K562 (cell line): ENCODE measurements around the gene PLEKHM3. TPM values are rescaled to one million over a fixed set of nuclear protein-coding genes. Genes with fewer than 3 reads are reported as not detected.

Source experiments
- ATAC-seq: fragments of 200-7000 bp; cut with Tn5 transposase; 3 replicates; pipeline ENCODE4 v1.9.1; 2020; ENCODE audit warnings: moderate library complexity
- Bru-seq: library from RNA; stranded (reverse); fragments of 400-500 nt; gene quantifications from one replicate; lab custom pipeline; 2021; lab: Mats Ljungman, UMichigan
- BruChase-seq, 2 experiments: library from RNA; stranded (reverse); fragments of 400-500 nt; gene quantifications; one replicate each; lab custom pipeline; 2021; lab: Mats Ljungman, UMichigan
- BruUV-seq: library from RNA; stranded (reverse); fragments of 400-500 nt; replicated peaks from 2 replicates; lab custom pipeline; 2021; lab: Mats Ljungman, UMichigan
- CTCF ChIA-PET: fragments of 300-600 bp; formaldehyde crosslinking; extraction: SDS; loops from one replicate; lab custom pipeline; 2021; ENCODE audit warnings: low intra/inter-chr PET ratio; lab: Yijun Ruan, JAX
- POLR2A ChIA-PET: fragments of 300-600, 350-650 bp; sonication (Branson Sonifier 250); formaldehyde crosslinking; extraction: SDS; loops from one replicate; lab custom pipeline; 2021; ENCODE audit warnings: antibody characterized with exemption, inconsistent platforms; lab: Yijun Ruan, JAX
- DNase-seq, 4 experiments: peaks; one replicate each; pipeline versions ENCODE4 v3.0.0 to v3.0.0-alpha.2; 2011 to 2018; ENCODE audit warnings: low spot score in 3 of 4, mixed read lengths in 3 of 4; ENCODE audit errors: extremely low read depth in 1 of 4
- FAIRE-seq: peaks from 2 replicates; lab custom pipeline; 2011; peaks lifted over from hg19 to GRCh38; lab: Jason Lieb, UNC
- H2AFZ ChIP-seq: 2 replicates; pipeline ENCODE4 v1.6.0; 2011; ENCODE audit warnings: low read depth, low read length, control low read depth, inconsistent platforms
- H3K27ac ChIP-seq: fragments of 200-600 bp; 3 replicates; pipeline ENCODE4 v1.8.0; 2011; ENCODE audit warnings: low read depth, mild to moderate bottlenecking, control low read depth, inconsistent platforms, low read length, moderate library complexity, mixed read lengths; ENCODE audit errors: extremely low read depth
- H3K27me3 ChIP-seq, 2 experiments: fragments of 300-600 bp in 1 of 2; 2 replicates in 1 of 2; 3 replicates in 1 of 2; pipeline versions ENCODE4 v1.6.0 to v1.8.0; 2011; ENCODE audit warnings: inconsistent platforms in 2 of 2, low read length in 2 of 2, mild to moderate bottlenecking in 1 of 2, mixed read lengths in 1 of 2, moderate library complexity in 1 of 2; ENCODE audit not compliant: control insufficient read depth in 2 of 2, insufficient read depth in 2 of 2
- H3K36me3 ChIP-seq: fragments of 300-600 bp; 3 replicates; pipeline ENCODE4 v1.8.0; 2011; ENCODE audit warnings: mild to moderate bottlenecking, low read length, inconsistent platforms; ENCODE audit not compliant: control insufficient read depth, insufficient read depth
- H3K4me1 ChIP-seq, 2 experiments: fragments of 200-600 bp in 1 of 2; replicated peaks in 1 of 2; 2 replicates in 1 of 2; 3 replicates in 1 of 2; pipeline versions ENCODE4 v1.5.1 to v1.8.0; 2011; ENCODE audit warnings: inconsistent platforms in 2 of 2, low read length in 2 of 2, mild to moderate bottlenecking in 1 of 2, mixed read lengths in 1 of 2, moderate library complexity in 1 of 2; ENCODE audit not compliant: control insufficient read depth in 2 of 2, insufficient read depth in 2 of 2
- H3K4me2 ChIP-seq: 2 replicates; pipeline ENCODE4 v1.6.1; 2011; ENCODE audit warnings: low read length, control low read depth, inconsistent platforms, mixed read lengths; ENCODE audit not compliant: insufficient read depth
- H3K4me3 ChIP-seq: fragments of 200-600 bp; sonication (generic), shearing (Covaris generic); 2 replicates; pipeline ENCODE4 v1.5.1; 2016; ENCODE audit warnings: control low read depth, inconsistent platforms
- H3K79me2 ChIP-seq: fragments of 200-600 bp; 3 replicates; pipeline ENCODE4 v1.8.0; 2011; ENCODE audit warnings: low read length, inconsistent platforms; ENCODE audit not compliant: control insufficient read depth, insufficient read depth
- H3K9ac ChIP-seq, 2 experiments: 2 replicates each; pipeline versions ENCODE4 v1.6.0 to v1.6.1; 2011; ENCODE audit warnings: low read depth in 2 of 2, low read length in 2 of 2, control low read depth in 1 of 2, inconsistent platforms in 1 of 2, mild to moderate bottlenecking in 1 of 2, mixed read lengths in 1 of 2; ENCODE audit not compliant: insufficient read depth in 1 of 2
- H3K9me1 ChIP-seq: one replicate; pipeline ENCODE4 v1.6.0; 2011; ENCODE audit warnings: inconsistent platforms, mild to moderate bottlenecking, low read length, moderate library complexity; ENCODE audit not compliant: control insufficient read depth, insufficient read depth
- H3K9me3 ChIP-seq: replicated peaks from 2 replicates; pipeline ENCODE4 v1.5.1; 2011; ENCODE audit warnings: low read depth, low read length, inconsistent platforms; ENCODE audit not compliant: control insufficient read depth, insufficient read depth
- H4K20me1 ChIP-seq: replicated peaks from 2 replicates; pipeline ENCODE4 v1.6.1; 2011; ENCODE audit warnings: low read length, inconsistent platforms, mixed read lengths; ENCODE audit not compliant: control insufficient read depth, insufficient read depth
- BCL6 ChIP-seq: fragments of 250-450 bp; sonication (Bioruptor Pico); IDR thresholded peaks from 2 replicates; pipeline ENCODE4 v1.4.0; 2020
- BCLAF1 ChIP-seq, 2 experiments: fragments of 450-650 bp in 1 of 2; IDR thresholded peaks; 2 replicates each; pipeline ENCODE4 v1.6.1; 2011 to 2017; ENCODE audit warnings: low read depth in 2 of 2, antibody characterized with exemption in 1 of 2, borderline replicate concordance in 1 of 2, low read length in 1 of 2, mild to moderate bottlenecking in 1 of 2, mixed read lengths in 1 of 2; ENCODE audit not compliant: control insufficient read depth in 1 of 2
- E2F6 ChIP-seq, 2 experiments: IDR thresholded peaks; 2 replicates each; pipeline ENCODE4 v1.6.1; 2011; ENCODE audit warnings: borderline replicate concordance in 1 of 2, control low read depth in 1 of 2, low read depth in 1 of 2, low read length in 1 of 2, mild to moderate bottlenecking in 1 of 2, mixed read lengths in 1 of 2, moderate library complexity in 1 of 2; ENCODE audit not compliant: insufficient read depth in 1 of 2, insufficient read length in 1 of 2, poor library complexity in 1 of 2, severe bottlenecking in 1 of 2; ENCODE audit errors: extremely low read depth in 1 of 2
- ETV6 ChIP-seq, 3 experiments: fragments of 150-350 bp in 1 of 3; sonication (generic) in 1 of 3; formaldehyde crosslinking in 1 of 3; IDR thresholded peaks; 2 replicates each; pipeline versions ENCODE4 v1.6.1 to v1.8.0; 2014 to 2022; ENCODE audit warnings: borderline replicate concordance in 2 of 3, low read depth in 2 of 3, antibody characterized with exemption in 1 of 3, low read length in 1 of 3, mild to moderate bottlenecking in 1 of 3, missing genetic modification reagents in 1 of 3
- FOXJ3 ChIP-seq: sonication (generic); formaldehyde crosslinking; IDR thresholded peaks from 2 replicates; pipeline ENCODE4 v1.4.0; 2020; ENCODE audit warnings: mild to moderate bottlenecking, missing genetic modification reagents
- HDAC2 ChIP-seq: fragments of 450-650 bp; IDR thresholded peaks from 2 replicates; pipeline ENCODE4 v1.6.1; 2016; ENCODE audit warnings: mild to moderate bottlenecking
- HNRNPH1 ChIP-seq: fragments of 200-400 bp; formaldehyde crosslinking; optimal IDR thresholded peaks from 2 replicates; pipeline ENCODE3; 2017; ENCODE audit warnings: low read depth, mild to moderate bottlenecking, low read length, moderate library complexity
- MCM2 ChIP-seq: fragments of 450-650 bp; IDR thresholded peaks from 2 replicates; pipeline ENCODE4 v1.6.1; 2017; ENCODE audit warnings: low read depth, mild to moderate bottlenecking
- MTF1 ChIP-seq: fragments of 250-450 bp; sonication (Bioruptor Pico); IDR thresholded peaks from 2 replicates; pipeline ENCODE4 v1.9.0; 2021; ENCODE audit warnings: moderate library complexity, mild to moderate bottlenecking, inconsistent platforms, borderline replicate concordance
- NFE2 ChIP-seq: IDR thresholded peaks from 2 replicates; pipeline ENCODE4 v1.6.1; 2014; ENCODE audit warnings: antibody characterized with exemption, low read depth
- WGBS: fragments of 100-300 bp; shearing (Covaris generic); methylation state at CpG from one replicate; pipeline ENCODE4 v1.1.6; 2016; ENCODE audit warnings: low coverage, mixed read lengths; ENCODE audit not compliant: insufficient coverage; ENCODE audit errors: missing lambda C conversion rate; 5-methylcytosine and 5-hydroxymethylcytosine counted together
- in situ Hi-C: fragments of 300-500 bp; cut with MboI; formaldehyde crosslinking; loops from 4 replicates; pipeline ENCODE4 v1.15.0; 2018; ENCODE audit warnings: inconsistent platforms, mixed read lengths
- intact Hi-C: fragments of 100-400 bp; cut with micrococcal nuclease; formaldehyde crosslinking; loops from 2 replicates; pipeline ENCODE4 v1.14.2; 2022
- long read RNA-seq, 3 experiments: library from polyadenylated mRNA in 2 of 3; library from RNA in 1 of 3; unstranded in 2 of 3; stranded (forward) in 1 of 3; transcript quantifications; one replicate each; pipeline ENCODE4 v2.0.0, GENCODE V29; 2019 to 2022
- polyA minus RNA-seq, 3 experiments: library from RNA; depleted of rRNA, polyadenylated mRNA; stranded (reverse); fragments of >200 nt; gene quantifications; 2 replicates each; pipeline ENCODE4 v1.2.3, GENCODE V29; 2011
- polyA plus RNA-seq, 8 experiments: library from polyadenylated mRNA; depleted of rRNA in 4 of 8; stranded (reverse) in 5 of 8; unstranded in 3 of 8; fragments of >200 nt; fragmentation: Nextera tagmentation in 2 of 8; fragmentation: Illumina TruSeq in 1 of 8; extraction: Ambion mirVana in 2 of 8; extraction: Trizol in 1 of 8; gene quantifications; 2 replicates each; pipeline versions ENCODE4 v1.2.1 to v1.2.3, GENCODE V29; 2011 to 2014; ENCODE audit warnings: inconsistent platforms in 1 of 8, missing spikeins in 1 of 8
- total RNA-seq, 7 experiments: library from RNA; depleted of rRNA in 6 of 7; stranded (reverse); fragments of >200 nt in 6 of 7; fragmentation: Illumina TruSeq in 2 of 7; extraction: Trizol in 2 of 7; gene quantifications; 2 replicates each; pipeline versions ENCODE4 v1.2.1 to v1.2.3, GENCODE V29; 2011 to 2021; ENCODE audit warnings: low replicate concordance in 1 of 7

Gene PLEKHM3
- total RNA-seq (2011; cell fraction: chromatin; rRNA removed; ENCODE audit: low replicate concordance) = 8.4 and 9.9 TPM in 2 replicates
- total RNA-seq (2011; cell fraction: nucleolus; rRNA removed) = 4.3 and 4.6 TPM in 2 replicates
- total RNA-seq (2011; cell fraction: nucleoplasm; rRNA removed) = 5.5 and 5.8 TPM in 2 replicates
- total RNA-seq (2014; rRNA removed) (0.86 and 1.0 TPM in 2 replicates), total RNA-seq (2014; rRNA removed; fragmentation: Illumina TruSeq; extraction: Trizol) (1.5 and 1.6 TPM in 2 replicates), total RNA-seq (2015; rRNA removed; fragmentation: Illumina TruSeq; extraction: Trizol) (1.2 and 1.4 TPM in 2 replicates), total RNA-seq (2021) (1.0 and 1.3 TPM in 2 replicates), polyA plus RNA-seq (2011; rRNA removed) (0.97 and 1.2 TPM in 2 replicates), polyA plus RNA-seq (2014; fragmentation: Illumina TruSeq; extraction: Trizol) (1.0 and 1.1 TPM in 2 replicates), polyA plus RNA-seq (2014; fragmentation: Nextera tagmentation; extraction: Ambion mirVana) (under 1 TPM; 0.24 to 0.36 TPM), polyA plus RNA-seq (2014; rRNA removed) (0.54 and 1.1 TPM in 2 replicates), polyA minus RNA-seq (2011; rRNA and poly(A)+ RNA removed) (4.0 and 4.6 TPM in 2 replicates), Bru-seq, nascent RNA (percentile 49 among the genes with signal in this experiment), BruChase-seq, experiment 1, labeled RNA remaining after a 2-hour chase (percentile 49 among the genes with signal in this experiment), BruChase-seq, experiment 2, labeled RNA remaining after a 6-hour chase (percentile 48 among the genes with signal in this experiment)
- polyA plus RNA-seq (2011; cell fraction: cytosol; rRNA removed) = 0.90 and 0.92 TPM in 2 replicates
- 1.1 and 2.0 TPM in 2 replicates for polyA plus RNA-seq (2011; cell fraction: nucleus; rRNA removed)
- polyA plus RNA-seq (2012) = 0.77 and 1.2 TPM in 2 replicates
- 2.0 and 2.2 TPM in 2 replicates for polyA minus RNA-seq (2011; cell fraction: cytosol; rRNA and poly(A)+ RNA removed)
- polyA minus RNA-seq (2011; cell fraction: nucleus; rRNA and poly(A)+ RNA removed) = 3.7 and 4.6 TPM in 2 replicates
- long read RNA-seq, experiment 1, partial matches to known transcripts = 1 of 2 reads
- long read RNA-seq, experiment 1, other reads (novel, unspliced or antisense) = 1 of 2 reads
- long read RNA-seq, experiment 2, partial matches to known transcripts = 1 of 1 reads
- long read RNA-seq, experiment 2, other reads (novel, unspliced or antisense) = 0 of 1 reads
- long read RNA-seq, experiment 3 = 0 reads

- intact Hi-C loops = no loop called here
- peak within 1 kb of the TSS; percentile 76 for H3K27ac ChIP-seq
- H3K9ac ChIP-seq = peak within 1 kb of the TSS; percentile 68 to 90
- no peaks in the 10 kb centered on the region; the same call in 1 of the 2 replicates for H3K9me3 ChIP-seq
- WGBS = 8% methylated on average over 15 of the region's 38 CpGs
- FAIRE-seq (peak; percentile 19), DNase-seq (peak; percentile 44 to 85 (median 57)), ATAC-seq (peak; percentile 98)
- peak within 1 kb of the TSS; percentile 87 for H3K4me2 ChIP-seq
- H3K4me3 ChIP-seq = peak within 1 kb of the TSS; percentile 58
- H4K20me1 ChIP-seq = no peaks in the 10 kb centered on the region
- peak within 1 kb of the TSS; percentile 100 for H2AFZ ChIP-seq
- in situ Hi-C loops = loop anchor here (5.0 kb wide), 1 partner anchor 278 kb away; no protein-coding TSS in a partner anchor
- H3K9me1 ChIP-seq = no peaks in the 10 kb centered on the region
- ChIA-PET CTCF (no interaction called here), POLR2A (interaction anchor here (0.6 to 1.4 kb wide), 8 partner anchors 9 to 418 kb away, joined by 3 to 4 read pairs (median 3); no protein-coding TSS in a partner anchor)
- H3K36me3 ChIP-seq = no peaks in the 10 kb centered on the region
- TSS peak; percentile 82 for BruUV-seq
- H3K27me3 ChIP-seq = no peaks in the 10 kb centered on the region
- H3K4me1 ChIP-seq = peaks cover 4 to 6% of the 10 kb centered on the region in 2 experiments; a peak in 4 of 5 replicates
- H3K79me2 ChIP-seq = no peaks in the 10 kb centered on the region
- no peak for TF ChIP-seq BCL6 (CRISPR knock-in tag)
- TF ChIP-seq BCLAF1 (IDR thresholded peaks at IDR 0.05; ENCODE audit: borderline replicate concordance in 1 of 2, control insufficient read depth in 1 of 2, low read depth in 2 of 2, low read length in 1 of 2) = peak in 1 of 2 experiments; percentile 85; a peak in 1 of 4 replicates
- TF ChIP-seq FOXJ3 (CRISPR knock-in tag) = no peak
- TF ChIP-seq HDAC2 = peak; percentile 65; the same call in 1 of the 2 replicates
- no peak; a peak in 1 of 4 replicates for TF ChIP-seq ETV6 (IDR thresholded peaks at IDR 0.05; ENCODE audit: borderline replicate concordance in 1 of 2, low read depth in 2 of 2, low read length in 1 of 2)
- no peak for TF ChIP-seq ETV6 (CRISPR knock-in tag; IDR thresholded peaks at IDR 0.05; ENCODE audit: borderline replicate concordance)
- no peak for TF ChIP-seq MTF1 (CRISPR knock-in tag)
- TF ChIP-seq MCM2 = no peak
- no peak for TF ChIP-seq HNRNPH1
- TF ChIP-seq E2F6 (IDR thresholded peaks at IDR 0.05; ENCODE audit: borderline replicate concordance in 1 of 2, extremely low read depth in 1 of 2, insufficient read depth in 1 of 2, insufficient read length in 1 of 2, low read depth in 1 of 2, low read length in 1 of 2, poor library complexity in 1 of 2, severe bottlenecking in 1 of 2) = peak in 1 of 2 experiments; percentile 62
- TF ChIP-seq NFE2 = 0 out of 2 replicates have a peak, but pooled peaks have one; percentile 3
Measured at GRCh38 chr2:208025037-208025813, at the start of gene PLEKHM3. PLEKHM3 (minus strand) TSS chr2:208025527; CDS start chr2:208001639, 23,888 bp downstream.
